Spinal cord (tissue), 10 donors: ENCODE data around the gene SPON1. TPM values are rescaled to one million over a fixed set of nuclear protein-coding genes. Genes with fewer than 3 reads are reported as not detected.
A peak's percentile ranks its signal among the peaks of the same experiment; 100 is the strongest.
"Not testable (repeated sequence)": the region's sequence is repeated elsewhere in the genome, so short reads cannot be mapped to it uniquely, and the experiment has no call there.

Experiments
- DNase-seq, 6 donors: peaks; one replicate each; pipeline versions ENCODE4 v3.0.0 to v3.0.0-alpha.2; 2013 to 2015; ENCODE audit warnings: low spot score in 6 of 6, low read depth in 4 of 6
- H3K27ac ChIP-seq: one replicate; pipeline ENCODE4 v1.5.1; 2013; ENCODE audit warnings: low read depth, low read length, control low read depth
- H3K27me3 ChIP-seq: one replicate; pipeline ENCODE4 v1.6.1; 2013; ENCODE audit warnings: low read length; ENCODE audit not compliant: control insufficient read depth, insufficient read depth
- H3K36me3 ChIP-seq: one replicate; pipeline ENCODE4 v1.6.1; 2013; ENCODE audit warnings: low read length; ENCODE audit not compliant: control insufficient read depth, insufficient read depth
- H3K4me1 ChIP-seq: one replicate; pipeline ENCODE4 v1.6.1; 2013; ENCODE audit warnings: low read length; ENCODE audit not compliant: control insufficient read depth, insufficient read depth
- H3K4me3 ChIP-seq: one replicate; pipeline ENCODE4 v1.5.1; 2013; ENCODE audit warnings: low read depth, low read length, control low read depth
- H3K9me3 ChIP-seq: one replicate; pipeline ENCODE4 v1.6.1; 2013; ENCODE audit warnings: low read length; ENCODE audit not compliant: control insufficient read depth, insufficient read depth
- WGBS: methylation state at CpG from one replicate; pipeline ENCODE4 v1.1.5; 2013; ENCODE audit warnings: missing lambda C conversion rate; ENCODE audit not compliant: insufficient coverage; 5-methylcytosine and 5-hydroxymethylcytosine counted together
- polyA plus RNA-seq, 2 donors: library from polyadenylated mRNA; unstranded; fragments of 120-200 nt; gene quantifications; one replicate each; pipeline ENCODE4 v1.2.1, GENCODE V29; 2013; ENCODE audit not compliant: insufficient read length in 2 of 2
- total RNA-seq, 2 donors: library from RNA; depleted of rRNA in 1 of 2; stranded (reverse); fragments of 120-200 nt in 1 of 2; fragments of >200 nt in 1 of 2; gene quantifications; one replicate each; pipeline versions ENCODE4 v1.2.3 to v1.2.4, GENCODE V29; 2013 to 2014
- donor health status: healthy.

The SPON1 gene
- total and polyA plus RNA-seq, 4 donors, result 84.4 to 193 (median 106) TPM

DNA sequence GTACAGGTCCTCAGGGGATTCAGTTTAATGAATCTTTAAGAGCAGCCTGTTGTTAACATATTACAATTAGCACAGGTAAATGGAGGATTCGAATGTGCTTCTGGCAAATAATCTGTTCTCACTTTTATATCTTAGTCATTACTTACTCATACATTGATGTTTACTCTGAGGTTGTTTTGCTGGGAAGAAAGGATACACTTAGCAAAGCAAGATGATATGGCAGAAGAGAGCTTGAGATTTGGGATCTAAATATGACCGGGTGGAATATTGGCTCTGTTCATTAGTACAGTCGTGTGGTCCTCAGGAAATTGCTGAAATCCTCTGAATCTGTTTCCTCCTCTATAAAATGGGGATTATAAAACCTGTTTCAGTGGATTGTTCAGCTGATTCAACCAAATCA, 59.7 kb downstream of the SPON1 start:
- no peaks in the 10 kb centered on the region for H3K27me3 ChIP-seq
- no peak overlapping the region for H3K27ac ChIP-seq
- WGBS, result no CpG with 5 or more reads among the region's 3 CpGs
- H3K4me3 ChIP-seq, result no peak overlapping the region
- H3K4me1 ChIP-seq, result peaks cover 8% of the 10 kb centered on the region
- no peaks in the 10 kb centered on the region for H3K36me3 ChIP-seq
- no peak for DNase-seq
- H3K9me3 ChIP-seq, result no peaks in the 10 kb centered on the region

DNA sequence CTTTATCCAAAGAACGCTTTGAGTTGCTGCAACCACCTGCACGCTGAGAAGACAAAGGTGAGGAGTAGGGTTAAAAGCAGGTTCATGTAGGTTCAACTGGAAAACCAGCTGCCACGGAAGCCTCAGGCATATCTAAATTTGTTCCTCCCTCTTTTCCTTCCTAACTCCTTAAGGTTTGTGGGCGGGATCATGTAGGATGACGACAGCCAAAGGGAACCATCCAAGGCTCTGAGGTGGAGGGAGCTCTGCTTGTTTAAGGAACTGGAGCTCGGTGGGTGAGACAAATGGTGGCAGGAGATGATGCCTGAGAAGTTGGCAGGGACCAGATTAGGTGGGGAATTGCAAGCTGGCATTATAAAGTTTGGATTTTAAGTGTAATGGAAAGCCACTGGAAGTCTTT, 60.3 kb downstream of the SPON1 start:
- Histone ChIP-seq H3K4me1 (peaks cover 8% of the 10 kb centered on the region), H3K27me3 (no peaks in the 10 kb centered on the region), H3K9me3 (no peaks in the 10 kb centered on the region), H3K4me3 (no peak overlapping the region), H3K36me3 (no peaks in the 10 kb centered on the region), H3K27ac (no peak overlapping the region)
- WGBS, result 77% methylated on average over 3 of the region's 6 CpGs
- no peak for DNase-seq

- Histone ChIP-seq H3K27ac (no peak overlapping the region), H3K9me3 (no peaks in the 10 kb centered on the region), H3K4me3 (no peak overlapping the region), H3K36me3 (no peaks in the 10 kb centered on the region), H3K27me3 (no peaks in the 10 kb centered on the region), H3K4me1 (peaks cover 16% of the 10 kb centered on the region)
- 0% methylated on average over 3 of the region's 6 CpGs for WGBS
- DNase-seq, result no peak
Measured at GRCh38 chr11:14026961-14027360, 64.4 kb downstream of the SPON1 start.

GRCh38 chr11:14027525-14027924, 65.0 kb downstream of the SPON1 start:
- no CpG with 5 or more reads among the region's 1 CpG for WGBS
- H3K27me3 ChIP-seq, result no peaks in the 10 kb centered on the region
- peaks cover 16% of the 10 kb centered on the region for H3K4me1 ChIP-seq
- H3K4me3 ChIP-seq, result no peak overlapping the region
- H3K27ac ChIP-seq, result no peak overlapping the region
- no peaks in the 10 kb centered on the region for H3K36me3 ChIP-seq
- DNase-seq, result peak in 1 of 6 donors; percentile 64
- H3K9me3 ChIP-seq, result no peaks in the 10 kb centered on the region

GRCh38 chr11:14029440-14029839, 66.9 kb downstream of the SPON1 start:
- DNase-seq, result no peak
- H3K36me3 ChIP-seq, result no peaks in the 10 kb centered on the region
- peaks cover 16% of the 10 kb centered on the region for H3K4me1 ChIP-seq
- no peaks in the 10 kb centered on the region for H3K9me3 ChIP-seq
- no peak overlapping the region for H3K4me3 ChIP-seq
- no CpG with 5 or more reads among the region's 4 CpGs for WGBS
- H3K27me3 ChIP-seq, result no peaks in the 10 kb centered on the region
- no peak overlapping the region for H3K27ac ChIP-seq

- H3K4me3 ChIP-seq, result no peak overlapping the region
- DNase-seq, result peak in 2 of 6 donors; percentile 30 to 62
- no peaks in the 10 kb centered on the region for H3K27me3 ChIP-seq
- peaks cover 15% of the 10 kb centered on the region for H3K4me1 ChIP-seq
- H3K27ac ChIP-seq, result no peak overlapping the region
- H3K36me3 ChIP-seq, result no peaks in the 10 kb centered on the region
- WGBS, result 80% methylated on average over 2 of the region's 13 CpGs
- H3K9me3 ChIP-seq, result no peaks in the 10 kb centered on the region
Measured at GRCh38 chr11:14029971-14030920, 67.7 kb downstream of the SPON1 start.

DNA sequence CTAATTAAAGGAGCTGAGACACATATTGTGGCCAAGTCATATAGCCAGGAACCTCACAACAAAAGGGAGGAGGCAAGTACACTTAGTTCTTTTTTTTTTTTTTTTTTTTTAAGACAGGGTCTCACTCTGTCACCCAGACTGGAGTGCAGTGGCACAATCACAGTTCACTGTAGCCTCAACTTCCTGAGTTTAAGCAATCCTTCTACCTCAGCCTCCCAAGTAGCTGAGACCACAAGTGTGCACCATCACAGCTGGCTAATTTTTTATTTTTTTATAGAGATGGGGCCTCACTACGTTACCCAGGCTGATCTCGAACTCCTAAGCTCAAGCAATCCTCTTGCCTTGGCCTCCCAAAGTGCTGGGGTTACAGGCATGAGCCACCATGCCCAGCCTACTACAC, 73.0 kb downstream of the SPON1 start:
- no CpG with 5 or more reads among the region's 2 CpGs for WGBS
- H3K4me1 ChIP-seq, H3K27ac ChIP-seq, H3K27me3 ChIP-seq, H3K4me3 ChIP-seq, DNase-seq, H3K9me3 ChIP-seq, H3K36me3 ChIP-seq: not testable (repeated sequence)

GRCh38 chr11:14036469-14036868, 73.9 kb downstream of the SPON1 start:
- WGBS, result 61% methylated on average over 3 of the region's 3 CpGs
- Histone ChIP-seq H3K4me1 (no peaks in the 10 kb centered on the region), H3K4me3 (no peak overlapping the region), H3K27ac (no peak overlapping the region), H3K9me3 (peaks cover 4% of the 10 kb centered on the region), H3K27me3 (no peaks in the 10 kb centered on the region), H3K36me3 (no peaks in the 10 kb centered on the region)
- DNase-seq, result no peak

DNA sequence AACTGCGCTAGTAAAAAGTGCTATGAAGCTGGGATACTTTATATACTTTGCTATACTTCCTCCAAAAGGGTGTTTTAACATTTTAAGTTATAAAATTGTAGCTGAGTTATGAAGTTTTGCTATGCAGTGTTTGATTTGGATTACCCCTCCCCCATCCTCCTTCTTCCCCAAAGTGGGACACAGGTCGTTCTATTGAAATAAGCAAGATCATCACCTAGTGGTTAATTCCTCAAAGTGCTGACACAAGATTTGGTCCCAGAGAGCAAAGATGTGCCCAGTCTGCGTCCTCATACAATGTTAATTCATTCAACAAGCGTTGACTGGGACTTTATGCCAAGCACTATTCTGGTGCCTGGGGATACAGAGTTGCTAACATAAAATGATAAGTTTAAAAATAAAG, 78.5 kb downstream of the SPON1 start:
- Histone ChIP-seq H3K36me3 (no peaks in the 10 kb centered on the region), H3K4me1 (peaks cover 3% of the 10 kb centered on the region), H3K27me3 (no peaks in the 10 kb centered on the region), H3K9me3 (peaks cover 4% of the 10 kb centered on the region), H3K27ac (no peak overlapping the region), H3K4me3 (no peak overlapping the region)
- DNase-seq, result no peak
- WGBS, result 70% methylated on average over 3 of the region's 4 CpGs

DNA sequence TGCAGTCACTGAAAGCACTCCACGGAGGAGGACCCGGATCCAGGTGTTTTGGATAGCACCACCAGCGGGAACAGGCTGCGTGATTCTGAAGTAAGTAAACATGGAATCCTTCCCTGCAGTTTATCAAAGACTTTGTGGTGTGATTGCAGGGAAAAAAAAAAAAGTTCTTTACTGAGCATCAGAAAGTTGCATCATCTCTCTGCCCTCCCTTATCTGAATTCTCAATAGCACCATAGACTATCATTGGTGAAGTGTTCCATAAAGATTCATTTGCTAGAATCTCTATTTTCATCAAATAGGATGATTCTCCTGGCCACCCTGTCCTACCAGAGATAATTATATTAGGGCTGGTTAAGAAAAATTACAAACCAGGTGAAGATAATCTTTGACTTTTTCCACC, 79.0 kb downstream of the SPON1 start:
- WGBS, result 95% methylated on average over 4 of the region's 4 CpGs
- H3K9me3 ChIP-seq, result peaks cover 4% of the 10 kb centered on the region
- H3K4me1 ChIP-seq, result peaks cover 3% of the 10 kb centered on the region
- H3K27me3 ChIP-seq, result no peaks in the 10 kb centered on the region
- DNase-seq, result no peak
- H3K4me3 ChIP-seq, result no peak overlapping the region
- H3K36me3 ChIP-seq, result no peaks in the 10 kb centered on the region
- H3K27ac ChIP-seq, result no peak overlapping the region
